HG02623 (cell line): ENCODE results near the gene CCL13.
"Not testable (repeated sequence)": the region's sequence is repeated elsewhere in the genome, so short reads cannot be mapped to it uniquely, and the experiment has no call there.

Experiments
- ATAC-seq: cut with Tn5 transposase; IDR thresholded peaks from one replicate; pipeline ENCODE4 v1.9.1; 2021; ENCODE audit warnings: moderate library complexity; ENCODE audit not compliant: unreplicated experiment

CCL13 gene

GRCh38 chr17:34356194-34356593 is at the start of gene CCL13:
CCL13 (plus strand) TSS chr17:34356480; CDS start chr17:34356527, 47 bp downstream.
- ATAC-seq, result no peak

- no peak for ATAC-seq
Observed at GRCh38 chr17:34307110-34307509, 49.2 kb upstream of the CCL13 start.

GRCh38 chr17:34308371-34308770 is 47.9 kb upstream of the CCL13 start:
- no peak for ATAC-seq

- ATAC-seq, result no peak
Observed at GRCh38 chr17:34311291-34311690, 45.0 kb upstream of the CCL13 start.

GRCh38 chr17:34312080-34312479 is 44.2 kb upstream of the CCL13 start:
- ATAC-seq, result no peak

- no peak for ATAC-seq
Observed at GRCh38 chr17:34313164-34313563, 43.1 kb upstream of the CCL13 start.

- no peak for ATAC-seq
Observed at GRCh38 chr17:34314279-34314678, 42.0 kb upstream of the CCL13 start.

- ATAC-seq, result no peak
Observed at GRCh38 chr17:34318474-34318873, 37.8 kb upstream of the CCL13 start.

- no peak for ATAC-seq
Observed at GRCh38 chr17:34319039-34319483, 37.2 kb upstream of the CCL13 start, which contains the start of gene CCL8. CCL8 (plus strand) TSS chr17:34319435; CDS start chr17:34319502, 67 bp downstream.

- no peak for ATAC-seq
Observed at GRCh38 chr17:34321964-34322363, 34.3 kb upstream of the CCL13 start.

GRCh38 chr17:34327580-34327979 is 28.7 kb upstream of the CCL13 start:
- not testable (repeated sequence) for ATAC-seq

GRCh38 chr17:34337701-34338100 is 18.6 kb upstream of the CCL13 start:
- ATAC-seq, result no peak

GRCh38 chr17:34339138-34339770 is 17.0 kb upstream of the CCL13 start:
- ATAC-seq, result no peak

GRCh38 chr17:34341916-34342315 is 14.4 kb upstream of the CCL13 start:
- ATAC-seq, result no peak

GRCh38 chr17:34347063-34347462 is 9.2 kb upstream of the CCL13 start:
- no peak for ATAC-seq

- ATAC-seq, result no peak
Observed at GRCh38 chr17:34349751-34350150, 6.5 kb upstream of the CCL13 start.

- no peak for ATAC-seq
Observed at GRCh38 chr17:34351096-34351495, 5.2 kb upstream of the CCL13 start.

GRCh38 chr17:34352191-34352590 is 4.1 kb upstream of the CCL13 start:
- ATAC-seq, result no peak

GRCh38 chr17:34354637-34355036 is 1.6 kb upstream of the CCL13 start:
- no peak for ATAC-seq

- ATAC-seq, result no peak
Observed at GRCh38 chr17:34357398-34357797, 1.1 kb downstream of the CCL13 start.

- no peak for ATAC-seq
Observed at GRCh38 chr17:34358631-34359030, 2.4 kb downstream of the CCL13 start.

GRCh38 chr17:34360601-34361270 is 4.5 kb downstream of the CCL13 start:
- ATAC-seq, result no peak
